Measurements from ENCODE around the gene ANO7.

Gene ANO7

DNA sequence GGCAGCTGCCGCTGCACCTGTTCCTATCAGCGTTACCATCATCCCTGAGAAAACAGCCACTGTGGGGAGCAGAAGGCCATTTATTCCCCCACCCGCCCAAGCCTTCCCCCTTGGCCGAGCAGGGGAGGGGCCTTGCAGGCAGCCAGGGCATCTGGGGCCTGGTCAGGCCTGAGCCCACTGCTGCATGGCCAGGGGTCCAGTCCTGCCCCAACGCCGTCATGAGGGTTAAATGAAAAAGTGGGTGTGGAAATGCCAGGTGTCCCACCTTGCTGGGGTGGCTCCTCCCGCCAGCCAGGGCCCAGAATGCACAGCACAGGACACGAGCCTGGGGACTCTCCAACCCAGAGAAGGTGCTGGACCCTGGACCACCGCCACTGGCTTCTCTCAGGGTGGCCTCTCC, 14.2 kb downstream of the ANO7 start:
- TF ChIP-seq, protein P1, sequence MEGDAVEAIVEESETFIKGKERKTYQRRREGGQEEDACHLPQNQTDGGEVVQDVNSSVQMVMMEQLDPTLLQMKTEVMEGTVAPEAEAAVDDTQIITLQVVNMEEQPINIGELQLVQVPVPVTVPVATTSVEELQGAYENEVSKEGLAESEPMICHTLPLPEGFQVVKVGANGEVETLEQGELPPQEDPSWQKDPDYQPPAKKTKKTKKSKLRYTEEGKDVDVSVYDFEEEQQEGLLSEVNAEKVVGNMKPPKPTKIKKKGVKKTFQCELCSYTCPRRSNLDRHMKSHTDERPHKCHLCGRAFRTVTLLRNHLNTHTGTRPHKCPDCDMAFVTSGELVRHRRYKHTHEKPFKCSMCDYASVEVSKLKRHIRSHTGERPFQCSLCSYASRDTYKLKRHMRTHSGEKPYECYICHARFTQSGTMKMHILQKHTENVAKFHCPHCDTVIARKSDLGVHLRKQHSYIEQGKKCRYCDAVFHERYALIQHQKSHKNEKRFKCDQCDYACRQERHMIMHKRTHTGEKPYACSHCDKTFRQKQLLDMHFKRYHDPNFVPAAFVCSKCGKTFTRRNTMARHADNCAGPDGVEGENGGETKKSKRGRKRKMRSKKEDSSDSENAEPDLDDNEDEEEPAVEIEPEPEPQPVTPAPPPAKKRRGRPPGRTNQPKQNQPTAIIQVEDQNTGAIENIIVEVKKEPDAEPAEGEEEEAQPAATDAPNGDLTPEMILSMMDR (IDR thresholded peaks at IDR 0.05) = no peak
- Histone ChIP-seq H3K4me3 (no peak overlapping the region), H3K27ac (no peak overlapping the region)
- DNase-seq (ENCODE audit: low spot score) = no peak

DNA sequence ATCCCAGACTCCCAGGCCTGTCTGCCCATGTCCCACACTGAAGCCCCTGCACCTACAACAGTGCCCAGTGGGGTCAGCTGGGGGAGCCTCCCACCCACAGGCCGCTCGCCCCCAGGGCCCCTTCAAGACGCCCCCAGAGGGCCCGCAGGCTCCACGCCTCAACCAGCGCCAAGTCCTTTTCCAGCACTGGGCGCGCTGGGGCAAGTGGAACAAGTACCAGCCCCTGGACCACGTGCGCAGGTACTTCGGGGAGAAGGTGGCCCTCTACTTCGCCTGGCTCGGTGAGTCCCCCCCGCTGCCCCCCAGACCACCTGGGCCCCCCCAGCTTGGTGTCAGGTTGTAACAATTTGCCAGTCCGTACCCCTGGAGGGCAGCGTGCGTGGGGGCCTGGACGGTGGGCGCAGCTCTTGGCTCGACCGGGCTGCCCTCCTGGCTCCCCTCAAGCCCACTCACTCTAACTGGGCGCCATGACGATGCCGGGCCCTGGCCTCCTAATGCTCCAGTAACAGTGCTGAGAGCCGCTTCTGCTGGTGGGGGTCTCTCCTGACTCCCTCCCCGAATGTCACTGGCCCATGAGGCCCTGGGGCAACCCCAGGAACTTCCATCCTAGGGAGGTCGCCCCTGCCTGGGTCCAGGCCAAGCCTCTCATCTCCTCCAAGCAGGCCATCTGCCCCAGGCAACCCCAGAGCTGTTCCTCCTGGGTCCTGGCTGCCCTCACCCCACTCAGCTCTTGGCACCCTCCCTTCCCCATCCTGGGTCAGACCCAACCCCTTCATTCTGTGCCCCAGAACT, 14.9 kb downstream of the ANO7 start:
- Histone ChIP-seq H3K4me3 (no peak overlapping the region), H3K27ac (no peak overlapping the region)
- TF ChIP-seq, protein P1 (IDR thresholded peaks at IDR 0.05) = no peak
- DNase-seq (ENCODE audit: low spot score) = no peak

- TF ChIP-seq, protein P1 (IDR thresholded peaks at IDR 0.05) = no peak
- no peak for DNase-seq (ENCODE audit: low spot score)
- no peak overlapping the region for H3K4me3 ChIP-seq
These were observed 15.5 kb downstream of the ANO7 start for GRCh38 chr2:241204010-241204384.

DNA sequence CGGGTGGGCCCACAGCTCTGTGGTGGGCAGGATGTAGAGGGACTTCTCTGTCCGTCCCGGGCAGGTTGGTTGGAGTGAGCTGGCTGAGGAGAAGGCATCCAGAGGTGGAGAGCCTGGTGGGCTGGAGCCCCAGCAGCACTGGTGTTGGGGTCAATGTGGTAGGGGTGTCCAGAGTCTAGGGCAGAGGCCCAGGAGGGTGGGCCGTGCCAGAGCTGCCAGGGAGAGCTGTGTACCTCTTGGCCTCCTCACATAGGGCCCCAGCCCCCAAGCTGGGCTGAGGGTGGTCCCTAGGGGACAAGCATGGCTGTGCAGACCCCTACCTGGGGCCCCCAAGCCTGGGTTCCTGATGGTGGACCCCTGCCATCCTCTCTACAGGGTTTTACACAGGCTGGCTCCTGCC, 16.0 kb downstream of the ANO7 start:
- TF ChIP-seq, protein P1 (IDR thresholded peaks at IDR 0.05) = no peak
- Histone ChIP-seq H3K27ac (no peak overlapping the region), H3K4me3 (no peak overlapping the region)
- DNase-seq (ENCODE audit: low spot score) = no peak

More at GRCh38 chr2:241204010-241204384, 15.5 kb downstream of the ANO7 start:
- H3K27ac ChIP-seq = no peak overlapping the region

GRCh38 chr2:241205086-241205485, 16.6 kb downstream of the ANO7 start:
- no peak for DNase-seq (ENCODE audit: low spot score)
- Histone ChIP-seq H3K4me3 (no peak overlapping the region), H3K27ac (no peak overlapping the region)
- TF ChIP-seq, protein P1 (IDR thresholded peaks at IDR 0.05) = no peak

- TF ChIP-seq, protein P1 (IDR thresholded peaks at IDR 0.05) = no peak
- Histone ChIP-seq H3K27ac (no peak overlapping the region), H3K4me3 (no peak overlapping the region)
- no peak for DNase-seq (ENCODE audit: low spot score)
These were observed 18.7 kb downstream of the ANO7 start for GRCh38 chr2:241207151-241207550.

- no peak overlapping the region for H3K4me3 ChIP-seq
- no peak overlapping the region for H3K27ac ChIP-seq
- no peak for DNase-seq (ENCODE audit: low spot score)
- TF ChIP-seq, protein P1 (IDR thresholded peaks at IDR 0.05) = no peak
These were observed 19.2 kb downstream of the ANO7 start for GRCh38 chr2:241207641-241208040.

All from coronary artery (tissue), 2 donors.